GM12892 (cell line): ENCODE data around the gene SBF1.

Experiments
- POLR2A ChIP-seq: IDR thresholded peaks from 2 replicates; pipeline ENCODE4 v1.6.1; 2011; ENCODE audit warnings: low read depth, low read length, control low read depth
- POLR2AphosphoS5 ChIP-seq: IDR thresholded peaks from 2 replicates; pipeline ENCODE4 v1.6.1; 2011; ENCODE audit warnings: low read depth, low read length, control low read depth
- TAF1 ChIP-seq: IDR thresholded peaks from 2 replicates; pipeline ENCODE4 v1.6.1; 2011; ENCODE audit warnings: low read depth, mild to moderate bottlenecking, control low read depth, low read length, borderline replicate concordance

GRCh38 chr22:50522208-50522805, 47.5 kb upstream of the SBF1 start:
- no peak for TF ChIP-seq POLR2A
- no peak for TF ChIP-seq TAF1
- TF ChIP-seq POLR2AphosphoS5: no peak
